HG03575 (cell line): ENCODE data around the gene CGB2.
"Not testable (repeated sequence)": the region's sequence is repeated elsewhere in the genome, so short reads cannot be mapped to it uniquely, and the experiment has no call there.

Source experiments
- ATAC-seq: cut with Tn5 transposase; IDR thresholded peaks from one replicate; pipeline ENCODE4 v1.9.1; 2021; ENCODE audit not compliant: unreplicated experiment, insufficient number of reproducible peaks, low FRiP score; ENCODE audit errors: extremely low read depth

The CGB2 gene

DNA sequence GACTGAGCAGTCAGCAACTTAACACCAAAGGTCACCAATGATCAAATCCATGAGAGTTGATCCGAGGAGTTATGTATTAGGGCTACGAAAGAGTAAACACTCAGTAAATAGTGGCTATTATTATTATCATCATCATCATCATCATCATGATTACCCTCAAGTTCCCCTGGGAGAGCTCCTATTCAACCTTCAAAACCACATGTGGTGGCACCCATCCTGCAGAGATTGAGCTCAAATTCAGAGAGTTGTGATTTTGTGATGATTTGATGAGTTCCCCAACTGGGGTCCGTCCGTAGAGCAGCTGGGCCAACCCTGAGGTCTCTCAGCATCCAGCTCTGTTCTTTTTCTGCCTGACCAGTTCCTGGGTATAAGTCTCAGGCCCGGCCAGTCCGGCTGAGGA, 6.6 kb upstream of the CGB2 start:
- ATAC-seq, result not testable (repeated sequence)

GRCh38 chr19:49025599-49025998, 6.1 kb upstream of the CGB2 start:
- ATAC-seq, result not testable (repeated sequence)

GRCh38 chr19:49028686-49029085, 3.0 kb upstream of the CGB2 start:
- ATAC-seq, result not testable (repeated sequence)

GRCh38 chr19:49029749-49030148, 1.9 kb upstream of the CGB2 start:
- ATAC-seq, result not testable (repeated sequence)

DNA sequence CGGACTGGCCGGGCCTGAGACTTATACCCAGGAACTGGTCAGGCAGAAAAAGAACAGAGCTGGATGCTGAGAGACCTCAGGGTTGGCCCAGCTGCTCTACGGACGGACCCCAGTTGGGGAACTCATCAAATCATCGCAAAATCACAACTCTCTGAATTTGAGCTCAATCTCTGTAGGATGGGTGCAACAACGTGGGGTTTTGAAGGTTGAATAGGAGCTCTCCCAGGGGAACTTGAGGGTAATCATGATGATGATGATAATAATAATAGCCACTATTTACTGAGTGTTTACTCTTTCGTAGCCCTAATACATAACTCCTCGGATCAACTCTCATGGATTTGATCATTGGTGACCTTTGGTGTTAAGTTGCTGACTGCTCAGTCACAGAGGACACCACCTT, 1.4 kb upstream of the CGB2 start:
- ATAC-seq, result not testable (repeated sequence)

GRCh38 chr19:49036815-49037214, 5.1 kb downstream of the CGB2 start, which contains the start of gene CGB1:
TSS of gene CGB1 (minus strand) at chr19:49036895. CDS start at chr19:49036711, 184 bp downstream.
- ATAC-seq, result not testable (repeated sequence)

DNA sequence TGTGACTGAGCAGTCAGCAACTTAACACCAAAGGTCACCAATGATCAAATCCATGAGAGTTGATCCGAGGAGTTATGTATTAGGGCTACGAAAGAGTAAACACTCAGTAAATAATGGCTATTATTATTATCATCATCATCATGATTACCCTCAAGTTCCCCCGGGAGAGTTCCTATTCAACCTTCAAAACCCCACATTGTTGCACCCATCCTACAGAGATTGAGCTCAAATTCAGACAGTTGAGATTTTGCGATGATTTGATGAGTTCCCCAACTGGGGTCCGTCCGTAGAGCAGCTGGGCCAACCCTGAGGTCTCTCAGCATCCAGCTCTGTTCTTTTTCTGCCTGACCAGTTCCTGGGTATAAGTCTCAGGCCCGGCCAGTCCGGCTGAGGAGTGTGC, 6.4 kb downstream of the CGB2 start:
- ATAC-seq, result not testable (repeated sequence)

DNA sequence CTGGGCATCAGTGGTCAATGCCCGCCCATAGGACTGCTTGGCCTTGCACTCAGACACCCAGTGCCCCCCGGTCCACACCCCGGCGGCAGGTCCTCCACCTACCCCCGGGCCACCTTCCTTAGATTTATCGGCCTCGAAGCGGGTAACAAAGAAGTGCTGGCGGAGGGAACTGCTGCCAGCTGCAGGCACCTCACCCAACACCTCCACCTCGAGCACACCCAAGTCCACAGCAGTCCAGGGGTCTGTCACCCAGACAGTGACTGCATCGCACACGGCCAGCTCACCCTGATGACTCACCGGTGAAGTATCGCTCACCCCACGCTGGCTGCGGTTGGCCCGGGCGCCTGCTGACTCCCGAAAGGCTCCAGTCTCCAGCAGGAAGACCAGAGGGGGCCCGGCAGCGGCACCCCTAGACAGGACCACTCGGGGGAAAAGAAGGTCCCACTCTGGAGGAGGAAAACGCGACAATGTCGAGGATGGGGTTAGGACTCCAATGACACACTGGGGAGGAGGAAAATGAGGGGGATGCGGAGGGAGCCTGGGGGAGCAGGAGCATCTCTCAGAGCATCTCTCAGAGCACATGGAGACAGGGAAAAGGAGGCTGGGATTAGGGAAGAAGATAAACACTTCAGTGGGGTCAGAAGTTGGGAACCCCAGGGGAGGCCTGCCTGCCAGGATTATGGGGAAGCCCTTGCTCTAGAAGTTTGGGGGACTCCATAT, 7.0 kb downstream of the CGB2 start:
- ATAC-seq, result not testable (repeated sequence)

GRCh38 chr19:49039736-49040135, 8.0 kb downstream of the CGB2 start:
- not testable (repeated sequence) for ATAC-seq

DNA sequence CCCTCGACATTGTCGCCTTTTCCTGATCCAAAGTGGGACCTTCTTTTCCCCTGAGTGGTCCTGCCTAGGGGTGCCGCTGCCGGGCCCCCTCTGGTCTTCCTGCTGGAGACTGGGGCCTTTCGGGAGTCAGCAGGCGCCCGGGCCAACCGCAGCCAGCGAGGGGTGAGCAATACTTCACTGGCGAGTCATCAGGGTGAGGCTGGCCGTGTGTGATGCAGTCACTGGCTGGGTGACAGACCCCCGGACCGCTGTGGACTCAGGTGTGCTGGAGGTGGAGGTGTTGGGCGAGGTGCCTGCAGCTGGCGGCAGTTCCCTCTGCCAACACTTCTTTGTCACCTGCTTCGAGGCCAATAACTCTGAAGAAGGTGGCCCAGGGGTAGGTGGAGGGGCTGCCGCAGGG, 10.5 kb downstream of the CGB2 start:
- no peak for ATAC-seq

DNA sequence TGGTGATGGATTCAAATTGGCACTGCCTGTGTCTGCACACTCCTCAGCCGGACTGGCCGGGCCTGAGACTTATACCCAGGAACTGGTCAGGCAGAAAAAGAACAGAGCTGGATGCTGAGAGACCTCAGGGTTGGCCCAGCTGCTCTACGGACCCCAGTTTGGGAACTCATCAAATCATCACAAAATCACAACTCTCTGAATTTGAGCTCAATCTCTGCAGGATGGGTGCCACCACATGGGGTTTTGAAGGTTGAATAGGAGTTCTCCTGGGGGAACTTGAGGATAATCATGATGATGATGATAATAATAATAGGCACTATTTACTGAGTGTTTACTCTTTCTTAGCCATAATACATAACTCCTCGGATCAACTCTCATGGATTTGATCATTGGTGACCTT, 11.0 kb downstream of the CGB2 start:
- ATAC-seq, result not testable (repeated sequence)

GRCh38 chr19:49043548-49043947, 11.9 kb downstream of the CGB2 start, which contains the start of gene CGB5:
TSS of gene CGB5 (plus strand) at chr19:49043848. CDS start at chr19:49044210, 362 bp downstream.
- not testable (repeated sequence) for ATAC-seq

- ATAC-seq, result not testable (repeated sequence)
Measured at GRCh38 chr19:49049011-49049410, 17.3 kb downstream of the CGB2 start, which contains the start of gene CGB8. TSS of gene CGB8 (minus strand) at chr19:49049111. CDS start at chr19:49048739, 372 bp downstream.

- ATAC-seq, result not testable (repeated sequence)
Measured at GRCh38 chr19:49049834-49050233, 18.1 kb downstream of the CGB2 start.

GRCh38 chr19:49050376-49051033, 18.8 kb downstream of the CGB2 start:
- not testable (repeated sequence) for ATAC-seq

DNA sequence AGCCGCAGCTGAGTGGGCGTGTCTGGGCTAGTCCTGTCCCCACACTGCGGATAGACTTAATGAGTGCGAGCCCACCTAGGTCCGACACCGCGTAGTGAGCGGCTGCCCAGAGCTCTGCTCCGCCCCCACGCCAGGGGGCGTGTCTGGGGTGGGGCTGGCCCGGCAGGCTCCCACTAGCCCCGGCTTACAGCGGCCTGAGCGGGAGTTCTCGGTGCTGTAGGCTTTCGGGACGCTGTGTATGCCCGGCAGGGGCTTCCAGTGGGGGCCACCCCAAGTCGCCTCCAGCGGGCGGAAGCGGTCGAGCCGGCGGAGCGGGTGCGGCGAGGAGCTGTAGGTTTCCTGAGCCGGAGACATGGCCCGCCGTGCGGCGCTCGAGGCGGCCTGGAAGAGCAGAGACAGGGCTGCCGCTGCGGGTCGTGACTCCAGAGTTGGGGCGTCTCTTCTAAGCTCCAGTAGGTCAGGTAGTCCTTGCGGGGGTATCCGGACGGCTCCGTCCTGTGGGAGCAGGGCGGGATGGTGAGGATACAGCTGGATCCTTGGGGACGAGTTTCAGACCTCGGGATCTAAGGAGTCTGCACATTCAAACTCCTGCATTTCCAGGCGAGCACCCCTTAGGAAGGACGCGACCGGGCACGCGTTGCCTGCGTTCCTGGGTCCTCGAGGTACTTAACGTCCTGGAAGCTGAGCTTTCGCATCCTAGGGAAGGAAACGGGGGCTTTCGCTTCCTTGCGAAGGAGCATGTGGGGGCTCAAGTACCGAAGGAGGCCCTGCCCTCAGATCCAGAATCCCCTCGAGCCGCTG, 24.6 kb downstream of the CGB2 start:
- no peak for ATAC-seq

- ATAC-seq, result not testable (repeated sequence)
Measured at GRCh38 chr19:49056902-49057596, 25.4 kb downstream of the CGB2 start.

GRCh38 chr19:49057636-49058234, 26.0 kb downstream of the CGB2 start, which contains the start of gene CGB7:
TSS of gene CGB7 (minus strand) at chr19:49057749. CDS start at chr19:49055375, 2,374 bp downstream.
- ATAC-seq, result no peak
